Activated CD8-positive, alpha-beta memory T cell treated with anti-CD3 and anti-CD28 coated beads for 4 hours (primary cell): Measurements from ENCODE around the gene ARHGEF5.

ENCODE experiments used
- DNase-seq, 2 donors: peaks; one replicate each; pipeline ENCODE4 v3.0.0-alpha.2; 2020; ENCODE audit warnings: low read depth in 2 of 2

The ARHGEF5 gene

DNA sequence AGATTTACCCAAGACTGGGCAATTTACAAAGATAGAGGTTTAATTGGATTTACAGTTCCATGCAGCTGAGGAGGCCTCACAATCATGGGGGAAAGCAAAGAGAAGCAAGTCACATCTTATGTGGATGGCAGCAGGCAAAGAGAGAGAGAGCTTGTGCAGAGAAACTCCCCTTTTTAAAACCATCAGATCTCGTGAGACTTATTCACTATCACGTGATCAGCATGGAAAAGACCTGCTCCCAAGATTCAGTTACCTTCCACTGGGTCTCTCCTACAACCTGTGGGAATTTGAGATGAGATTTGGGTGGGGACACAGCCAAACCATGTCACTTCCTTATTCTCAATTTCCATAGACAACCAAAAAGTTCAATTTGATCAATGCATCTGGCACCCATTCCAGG, 73.2 kb downstream of the ARHGEF5 start:
- DNase-seq: no peak
